GM12872 (cell line): Measurements from ENCODE around the gene PLCL2.

Experiments
- TF ChIP-seq, protein P1 (sequence below): IDR thresholded peaks from 3 replicates; pipeline ENCODE4 v1.5.1; 2011; ENCODE audit warnings: low read depth, mild to moderate bottlenecking, low read length, moderate library complexity; ENCODE audit not compliant: insufficient read depth

Gene PLCL2

DNA sequence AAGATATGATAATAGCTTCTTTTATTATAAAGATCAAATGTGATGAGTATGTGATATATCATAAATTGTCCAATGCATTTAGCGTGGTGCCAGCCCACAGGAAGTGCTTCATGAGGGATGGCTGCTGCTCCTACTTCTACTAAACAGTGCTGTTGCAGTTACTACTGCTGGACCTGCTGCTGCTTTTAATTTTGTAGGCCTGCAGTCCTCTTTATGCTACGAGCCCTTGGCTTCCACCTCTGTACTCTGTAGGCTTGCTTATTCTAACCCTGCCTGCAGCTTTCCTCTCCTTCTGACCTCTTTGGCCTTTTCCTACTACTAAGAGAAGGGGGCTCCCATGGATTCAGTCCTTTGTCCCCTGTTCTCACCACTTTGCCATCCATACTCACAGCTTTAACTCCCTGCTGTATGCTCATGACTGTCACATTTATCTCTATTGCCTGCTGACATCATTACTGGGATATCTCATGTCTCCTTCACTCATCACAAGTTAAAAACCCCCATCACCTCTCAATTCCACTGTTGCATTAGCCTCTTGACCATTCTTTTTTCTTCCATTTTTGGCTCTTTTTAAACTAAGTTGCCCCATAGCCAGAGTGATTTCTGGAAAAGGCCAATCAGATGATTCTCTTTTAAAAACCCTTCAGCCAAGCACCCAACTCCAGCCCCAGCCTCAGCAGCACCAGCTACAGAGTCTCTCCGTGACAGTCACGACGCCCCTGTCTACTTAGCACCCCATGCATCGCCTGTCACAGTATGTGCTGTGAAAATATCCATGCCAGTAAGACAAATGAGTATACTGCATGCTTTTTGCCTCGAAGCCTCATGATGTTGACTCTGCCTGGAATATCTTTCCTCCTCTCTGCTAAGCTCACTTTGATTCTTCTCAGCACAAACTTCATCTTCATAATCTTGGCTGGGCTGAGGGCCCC is 56.3 kb downstream of the PLCL2 start:
- TF ChIP-seq, protein P1, sequence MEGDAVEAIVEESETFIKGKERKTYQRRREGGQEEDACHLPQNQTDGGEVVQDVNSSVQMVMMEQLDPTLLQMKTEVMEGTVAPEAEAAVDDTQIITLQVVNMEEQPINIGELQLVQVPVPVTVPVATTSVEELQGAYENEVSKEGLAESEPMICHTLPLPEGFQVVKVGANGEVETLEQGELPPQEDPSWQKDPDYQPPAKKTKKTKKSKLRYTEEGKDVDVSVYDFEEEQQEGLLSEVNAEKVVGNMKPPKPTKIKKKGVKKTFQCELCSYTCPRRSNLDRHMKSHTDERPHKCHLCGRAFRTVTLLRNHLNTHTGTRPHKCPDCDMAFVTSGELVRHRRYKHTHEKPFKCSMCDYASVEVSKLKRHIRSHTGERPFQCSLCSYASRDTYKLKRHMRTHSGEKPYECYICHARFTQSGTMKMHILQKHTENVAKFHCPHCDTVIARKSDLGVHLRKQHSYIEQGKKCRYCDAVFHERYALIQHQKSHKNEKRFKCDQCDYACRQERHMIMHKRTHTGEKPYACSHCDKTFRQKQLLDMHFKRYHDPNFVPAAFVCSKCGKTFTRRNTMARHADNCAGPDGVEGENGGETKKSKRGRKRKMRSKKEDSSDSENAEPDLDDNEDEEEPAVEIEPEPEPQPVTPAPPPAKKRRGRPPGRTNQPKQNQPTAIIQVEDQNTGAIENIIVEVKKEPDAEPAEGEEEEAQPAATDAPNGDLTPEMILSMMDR = no peak

DNA sequence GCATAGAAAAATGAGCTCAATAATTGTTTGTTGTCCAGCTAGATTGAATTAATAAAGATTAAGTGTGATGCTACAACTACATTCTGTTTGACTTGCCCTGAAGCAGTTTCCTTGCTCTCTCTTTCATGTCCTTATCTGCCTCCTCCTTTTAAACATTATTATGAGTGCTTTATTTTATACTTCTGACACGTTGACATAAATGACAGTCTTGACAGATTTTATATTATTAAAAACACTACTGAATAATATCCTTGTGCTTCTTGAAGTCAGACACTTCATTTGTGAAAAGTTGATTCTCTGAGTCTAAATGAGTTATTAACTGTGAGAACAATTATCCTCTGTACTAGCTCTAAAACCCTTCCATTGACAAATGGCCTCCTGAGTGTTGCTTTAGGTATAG is 58.2 kb downstream of the PLCL2 start:
- TF ChIP-seq, protein P1 = no peak

DNA sequence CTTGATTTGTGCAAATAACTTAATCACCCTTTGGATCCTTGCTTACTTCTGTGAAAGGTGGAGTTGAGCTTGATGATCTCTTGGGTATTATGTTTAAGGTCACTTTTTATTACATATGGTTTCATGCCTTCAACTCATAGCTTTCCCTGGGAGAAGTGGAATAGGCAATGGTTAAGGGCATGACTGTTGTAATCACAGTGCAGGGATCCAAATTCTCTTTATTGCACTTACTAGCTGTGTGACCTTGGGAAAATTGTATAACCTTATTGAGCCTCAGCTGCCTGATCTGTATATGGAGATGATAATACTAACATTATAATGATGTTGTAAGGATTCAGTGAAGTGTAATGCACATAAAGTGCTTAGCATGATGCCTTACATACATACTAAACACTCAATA is 59.1 kb downstream of the PLCL2 start:
- TF ChIP-seq, protein P1 = no peak

DNA sequence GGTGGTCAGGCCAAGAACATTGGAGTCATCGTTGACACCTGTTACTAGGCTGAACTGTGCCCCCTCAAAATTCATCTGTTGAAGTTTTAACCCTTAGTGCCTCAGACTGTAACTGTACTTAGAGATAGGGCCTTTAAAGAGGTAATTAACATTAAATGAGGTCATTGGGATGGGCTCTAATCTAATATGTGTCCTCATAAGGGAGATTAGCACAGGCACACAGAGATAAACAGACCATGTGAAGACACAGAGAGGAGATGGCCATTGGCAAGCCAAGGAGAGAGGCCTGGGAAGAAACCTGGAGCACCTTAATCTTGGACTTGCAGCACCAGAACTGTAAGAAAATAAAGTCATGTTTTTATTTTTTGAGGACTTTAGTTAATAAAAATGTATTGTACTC is 59.6 kb downstream of the PLCL2 start:
- TF ChIP-seq, protein P1 = no peak

DNA sequence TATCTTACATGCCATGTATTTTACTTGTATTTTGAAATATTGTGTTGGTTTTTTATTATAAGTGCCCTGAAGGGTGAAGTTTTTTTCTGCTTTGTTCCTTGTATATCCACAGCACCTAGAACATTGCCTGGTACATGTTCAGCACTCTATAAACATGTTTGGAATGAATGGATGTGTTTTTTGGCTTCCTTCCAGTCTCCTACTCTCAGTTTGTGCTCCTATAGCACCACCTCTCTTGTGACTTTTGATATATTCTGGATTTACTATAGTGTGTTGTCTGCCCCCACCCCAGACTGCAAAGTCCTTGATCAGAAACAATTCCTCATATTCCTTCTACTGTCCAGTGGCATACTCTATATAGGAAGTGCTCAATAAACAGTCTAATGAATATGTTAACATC is 60.6 kb downstream of the PLCL2 start:
- TF ChIP-seq, protein P1 = no peak

DNA sequence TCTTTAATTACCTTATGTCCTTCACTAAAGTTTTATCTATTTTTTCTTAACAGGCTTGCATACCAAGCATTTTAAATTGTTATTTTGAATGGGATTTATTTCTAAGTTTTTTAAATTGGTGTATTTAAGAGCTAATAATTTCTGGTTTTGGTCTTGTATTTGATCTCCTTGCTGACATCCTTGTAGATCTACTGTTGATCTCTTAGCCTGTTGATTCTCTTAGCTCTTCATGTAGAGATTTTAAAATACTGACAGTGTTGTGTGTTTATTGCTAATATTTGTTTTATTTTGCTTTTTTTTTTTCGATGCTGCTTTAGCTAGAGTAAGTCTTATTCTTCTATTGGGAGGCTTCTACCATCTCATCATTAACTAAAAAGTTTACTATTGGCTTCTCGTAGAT is 65.5 kb downstream of the PLCL2 start:
- TF ChIP-seq, protein P1 = no peak

DNA sequence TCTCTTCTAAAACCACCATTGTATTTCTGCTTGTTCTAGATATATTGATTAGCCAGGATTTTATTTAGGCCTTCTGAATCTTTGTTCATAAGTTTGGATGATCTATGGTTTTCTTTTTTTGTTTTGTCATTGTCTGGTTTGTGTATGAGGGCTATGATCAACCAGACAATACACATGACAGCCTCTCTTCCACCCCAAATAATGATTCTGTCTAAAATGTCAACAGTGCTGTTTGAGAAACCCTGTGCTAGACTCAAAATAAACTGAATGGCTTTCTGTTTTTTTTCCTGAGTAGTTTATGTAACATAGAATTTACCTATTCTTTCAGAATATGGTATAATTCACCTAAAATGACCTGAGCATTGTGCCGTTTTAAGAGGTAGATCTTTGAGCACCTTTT is 66.1 kb downstream of the PLCL2 start:
- TF ChIP-seq, protein P1 = no peak
